Activated CD4-positive, alpha-beta T cell treated with anti-CD3 and anti-CD28 coated beads, Interleukin-2, Interleukin-6, amounts not matched to agents 100 ng/mL and 50 ng/mL, durations not matched to agents 16 hours and 8 hours (primary cell): ENCODE data around the gene TM7SF2.

Experiments used
- DNase-seq: peaks from one replicate; pipeline ENCODE4 v3.0.0-alpha.2; 2020

The TM7SF2 gene

GRCh38 chr11:65159012-65159411 lies 47.3 kb downstream of the TM7SF2 start:
- DNase-seq = no peak

- DNase-seq = no peak
These were observed 49.0 kb downstream of the TM7SF2 start for GRCh38 chr11:65160643-65161042.

DNA sequence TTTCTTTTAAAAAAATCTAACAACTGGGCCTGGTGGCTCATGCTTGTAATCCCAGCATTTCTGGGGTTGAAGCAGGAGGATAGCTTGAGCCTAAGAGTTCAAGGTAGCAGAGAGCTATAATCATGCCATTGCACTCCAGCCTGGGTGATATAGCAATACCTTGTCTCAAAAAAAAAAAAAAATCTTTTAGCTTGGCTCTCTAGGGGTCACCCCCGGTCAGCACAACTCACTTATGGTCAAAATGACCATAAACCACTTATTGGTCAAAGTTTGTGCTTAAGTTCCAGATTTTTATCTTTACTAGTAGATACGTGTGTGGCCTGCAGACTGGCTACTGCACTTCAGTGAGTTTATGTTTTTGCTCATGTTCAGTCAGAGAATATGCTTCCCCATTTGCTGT lies 52.0 kb downstream of the TM7SF2 start:
- no peak for DNase-seq
